ENCODE results near the gene ITPKB. TPM values are rescaled to one million over a fixed set of nuclear protein-coding genes. Genes with fewer than 3 reads are reported as not detected.

The ITPKB gene
- total and polyA plus RNA-seq, 2 of the 13 experiments (the other 11 are each of a cell fraction or from before 2014, with no cell fraction given) = not detected

DNA sequence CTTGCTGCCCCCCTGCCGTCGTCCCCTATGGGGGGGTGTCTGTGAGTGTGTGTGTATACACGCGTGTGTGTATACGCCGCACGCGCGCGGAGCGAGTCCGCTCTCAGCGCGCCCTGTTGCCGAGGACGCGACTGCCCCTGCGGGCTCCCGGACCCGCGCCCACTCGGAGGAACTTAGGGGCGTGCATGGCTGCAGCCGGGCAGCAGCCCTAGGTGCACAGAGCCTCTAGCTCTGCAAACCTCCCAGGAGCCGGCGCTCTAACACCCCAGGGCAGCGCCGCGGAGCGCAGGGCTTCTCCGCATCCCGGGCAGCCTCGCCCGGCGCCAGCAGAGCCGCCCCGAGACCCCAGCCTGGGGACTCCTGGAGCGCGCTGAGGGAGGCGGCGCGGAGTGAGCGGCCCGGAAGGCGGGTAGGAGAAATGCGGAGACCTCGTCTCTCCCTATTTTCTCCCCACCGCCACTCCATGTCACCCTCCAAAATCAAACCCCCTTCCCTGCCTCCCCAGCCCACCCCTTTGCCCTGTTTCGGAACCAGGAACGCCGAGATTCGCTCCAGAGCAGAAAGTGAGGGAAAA is 574 bp downstream of the ITPKB start (continued):
- TF ChIP-seq DMTF1 (CRISPR knock-in tag; IDR thresholded peaks at IDR 0.05) = no peak
- TF ChIP-seq ZBED4 (CRISPR knock-in tag; IDR thresholded peaks at IDR 0.05; ENCODE audit: borderline replicate concordance) = no peak
- TF ChIP-seq NFATC3 (CRISPR knock-in tag; IDR thresholded peaks at IDR 0.05) = no peak
- no peak for TF ChIP-seq ZNF451 (CRISPR knock-in tag; IDR thresholded peaks at IDR 0.05)
- TF ChIP-seq, protein P1, sequence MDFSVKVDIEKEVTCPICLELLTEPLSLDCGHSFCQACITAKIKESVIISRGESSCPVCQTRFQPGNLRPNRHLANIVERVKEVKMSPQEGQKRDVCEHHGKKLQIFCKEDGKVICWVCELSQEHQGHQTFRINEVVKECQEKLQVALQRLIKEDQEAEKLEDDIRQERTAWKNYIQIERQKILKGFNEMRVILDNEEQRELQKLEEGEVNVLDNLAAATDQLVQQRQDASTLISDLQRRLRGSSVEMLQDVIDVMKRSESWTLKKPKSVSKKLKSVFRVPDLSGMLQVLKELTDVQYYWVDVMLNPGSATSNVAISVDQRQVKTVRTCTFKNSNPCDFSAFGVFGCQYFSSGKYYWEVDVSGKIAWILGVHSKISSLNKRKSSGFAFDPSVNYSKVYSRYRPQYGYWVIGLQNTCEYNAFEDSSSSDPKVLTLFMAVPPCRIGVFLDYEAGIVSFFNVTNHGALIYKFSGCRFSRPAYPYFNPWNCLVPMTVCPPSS (IDR thresholded peaks at IDR 0.05) = no peak
- TF ChIP-seq PHF5A (CRISPR knock-in tag; IDR thresholded peaks at IDR 0.05; ENCODE audit: low read depth, unreplicated experiment) = no peak
- no peak for TF ChIP-seq ZNF644 (CRISPR knock-in tag; IDR thresholded peaks at IDR 0.05; ENCODE audit: low read depth)
